M059J (cell line): ENCODE measurements around the gene ADA. TPM values are rescaled to one million over a fixed set of nuclear protein-coding genes. Genes with fewer than 3 reads are reported as not detected.

Experiments
- DNase-seq: peaks from one replicate; pipeline ENCODE4 v3.0.0-alpha.2; 2012; ENCODE audit warnings: low read depth
- total RNA-seq: library from RNA; depleted of rRNA; stranded (reverse); fragments of >200 nt; shearing (Covaris generic); gene quantifications from 2 replicates; pipeline ENCODE4 v1.2.3, GENCODE V29; 2014

ADA gene
- total RNA-seq, 1 experiment from 2014 or later: 9.6 TPM

DNA sequence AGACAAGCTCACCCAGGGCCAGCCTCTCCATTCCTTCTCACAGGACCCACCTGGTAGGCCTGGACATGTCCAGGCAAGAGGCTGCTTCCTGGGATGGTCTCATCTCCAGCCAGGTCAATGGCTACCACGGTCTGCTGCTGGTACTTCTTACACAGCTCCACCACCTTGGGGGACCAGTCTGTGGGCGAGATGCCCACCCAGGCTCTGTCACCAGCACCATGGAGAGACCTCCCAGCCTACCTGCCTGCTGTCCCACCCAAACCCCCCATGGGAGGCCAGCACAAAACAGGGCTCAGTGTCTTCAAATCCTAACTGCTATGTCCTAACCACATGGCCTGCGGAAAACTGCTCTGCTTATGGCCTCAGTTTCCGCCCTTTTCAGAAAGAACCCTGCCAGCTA is 27.3 kb downstream of the ADA start:
- DNase-seq: no peak

DNA sequence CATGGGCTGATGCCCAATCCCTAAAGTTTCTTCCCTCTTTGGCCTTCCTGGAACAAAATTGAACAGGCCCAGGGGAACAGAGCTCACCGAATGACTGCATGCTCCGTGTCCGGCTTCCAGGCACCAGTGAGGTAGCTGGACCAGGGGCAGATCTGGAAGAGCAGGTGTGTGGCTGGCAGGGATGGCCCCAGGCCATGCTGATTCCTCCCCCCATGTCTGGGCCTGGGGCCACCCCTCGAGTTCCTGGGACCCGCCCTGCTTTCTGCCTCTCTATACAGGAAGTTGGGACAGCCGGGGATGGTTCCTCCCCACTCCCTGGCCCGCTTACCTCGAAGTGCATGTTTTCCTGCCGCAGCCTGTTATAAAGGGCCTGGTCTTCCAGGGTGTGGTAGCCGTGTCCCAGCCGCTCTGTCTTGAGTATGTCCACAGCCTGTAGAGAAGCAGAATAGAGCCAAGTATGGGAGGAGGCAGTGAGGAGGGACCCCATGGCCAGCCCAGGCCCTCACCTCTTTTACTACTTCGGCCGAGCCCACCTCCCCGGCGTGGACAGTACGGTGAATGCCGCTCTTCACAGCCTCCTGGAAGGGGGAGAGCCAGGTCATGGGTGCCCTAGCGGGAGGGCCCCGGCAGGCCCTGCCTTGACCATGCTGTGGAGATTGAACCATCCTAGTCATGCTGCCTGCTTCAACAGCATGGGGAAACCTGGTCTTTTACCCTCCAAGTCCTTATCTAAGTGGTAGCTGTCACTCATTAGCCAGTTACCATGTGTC is 28.8 kb downstream of the ADA start:
- DNase-seq: no peak

DNA sequence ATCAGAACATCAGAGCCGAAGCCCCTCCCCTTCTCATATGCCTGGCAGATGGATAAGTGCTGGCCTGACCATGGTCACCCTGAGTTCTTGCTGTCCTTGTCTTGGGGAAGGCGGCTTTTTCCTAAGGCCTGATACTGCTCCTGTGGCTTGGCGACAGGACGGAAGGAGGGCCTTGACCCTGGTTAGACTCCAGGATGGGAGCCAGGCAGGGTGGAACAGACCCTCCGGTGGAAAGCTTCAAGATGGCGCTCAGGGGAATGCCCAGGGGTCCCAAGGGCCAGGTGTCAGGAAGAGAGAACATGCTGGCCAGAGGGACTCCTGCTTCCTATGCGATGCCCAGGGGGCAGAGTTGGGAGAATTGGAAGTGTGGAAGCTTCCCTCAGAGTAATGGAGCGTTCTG is 29.6 kb downstream of the ADA start:
- DNase-seq: no peak

DNA sequence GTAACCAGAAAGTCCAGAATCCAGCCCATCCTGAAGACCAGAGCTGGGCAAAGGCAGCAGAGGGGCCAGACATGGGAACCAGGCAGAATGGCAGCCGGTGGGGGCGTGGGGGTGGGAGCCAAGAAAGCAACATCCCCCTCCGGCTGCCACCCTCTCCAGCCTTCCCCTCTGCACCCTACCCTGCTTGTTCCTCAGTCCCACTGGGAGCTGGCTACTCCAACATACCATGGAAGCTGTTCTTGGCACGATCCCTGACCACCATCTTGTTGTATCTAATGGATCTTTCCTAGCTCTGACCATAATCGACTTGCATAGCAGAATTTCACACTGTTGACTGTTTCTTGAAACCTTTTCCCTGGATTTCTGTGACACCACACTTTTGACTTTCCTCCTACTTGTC is 30.2 kb downstream of the ADA start:
- DNase-seq: no peak

DNA sequence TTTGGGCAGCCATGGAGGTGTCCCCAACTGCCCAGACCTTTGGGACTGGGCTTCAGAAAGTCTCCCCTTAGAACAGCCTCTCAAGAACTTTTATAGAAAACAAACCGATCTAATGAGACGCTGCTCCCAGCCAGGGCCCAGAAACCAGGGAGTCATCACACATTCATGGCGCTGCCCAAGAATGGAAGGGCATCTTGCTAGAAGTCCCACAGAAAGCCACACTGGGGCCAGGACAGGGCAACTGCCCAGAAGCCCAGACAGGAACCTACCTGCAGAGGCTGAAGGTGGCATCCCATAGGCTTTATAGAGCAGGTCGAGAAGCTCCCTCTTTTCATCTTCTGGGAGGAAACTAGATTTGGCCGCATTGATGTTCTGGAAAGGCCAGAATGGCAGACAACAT is 31.5 kb downstream of the ADA start:
- DNase-seq: no peak

DNA sequence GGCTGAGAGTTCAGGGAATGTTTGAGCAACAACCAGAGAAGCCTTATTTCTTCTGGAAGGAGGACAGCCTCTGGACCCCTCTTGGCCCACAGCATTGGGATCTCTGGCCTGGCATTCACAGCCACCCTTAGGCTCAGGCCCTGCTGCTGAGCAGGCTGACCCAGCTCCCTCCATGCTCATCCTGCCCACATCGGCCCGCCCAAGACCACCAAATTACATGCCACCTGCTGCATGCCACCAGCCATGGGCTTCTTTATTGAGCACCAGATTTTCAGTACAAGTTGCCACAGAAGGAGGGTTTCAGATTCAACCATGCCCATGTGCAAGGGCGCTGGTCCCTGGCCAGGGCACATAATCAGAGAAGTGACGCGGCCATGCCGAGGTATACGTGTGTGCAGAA is 32.2 kb downstream of the ADA start:
- DNase-seq: no peak

DNA sequence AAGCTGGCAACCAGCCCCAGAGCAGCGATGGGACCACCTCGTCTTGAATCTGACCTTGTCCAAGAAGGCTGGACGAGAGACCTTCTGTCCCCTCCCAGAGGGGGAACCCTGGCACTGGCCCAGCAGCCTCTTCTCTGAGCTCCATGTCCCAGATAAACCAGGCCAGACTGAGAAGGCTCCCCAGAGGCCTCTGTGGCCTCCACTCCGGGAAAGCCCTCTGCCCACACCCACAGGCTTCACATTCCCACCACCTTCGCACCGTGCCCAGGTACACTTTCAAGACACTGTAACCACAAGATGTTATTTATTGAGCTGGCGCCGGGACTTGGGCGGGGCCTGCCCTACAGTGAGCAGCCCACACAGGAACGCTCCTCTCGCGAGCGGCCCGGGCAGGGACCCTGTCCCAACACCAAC is 33.2 kb downstream of the ADA start:
- DNase-seq: no peak

DNA sequence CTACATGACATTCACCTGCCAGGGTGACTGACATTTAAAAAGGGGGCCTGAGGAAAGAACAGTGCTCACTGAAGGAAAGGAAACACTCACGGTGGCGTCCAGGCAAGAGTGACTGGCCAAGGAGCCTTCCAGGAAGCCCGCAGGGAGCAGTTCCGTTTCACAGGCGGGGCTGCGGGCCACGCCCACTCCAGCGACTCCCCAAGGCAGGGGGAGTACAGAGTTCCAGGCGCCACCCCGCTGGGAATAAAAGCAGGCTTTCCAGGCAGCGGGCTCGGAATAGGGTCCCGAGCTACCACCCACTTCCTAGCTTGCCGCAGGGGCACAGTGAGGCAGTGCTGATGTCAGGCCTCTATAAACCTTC is 34.9 kb downstream of the ADA start:
- no peak for DNase-seq

DNA sequence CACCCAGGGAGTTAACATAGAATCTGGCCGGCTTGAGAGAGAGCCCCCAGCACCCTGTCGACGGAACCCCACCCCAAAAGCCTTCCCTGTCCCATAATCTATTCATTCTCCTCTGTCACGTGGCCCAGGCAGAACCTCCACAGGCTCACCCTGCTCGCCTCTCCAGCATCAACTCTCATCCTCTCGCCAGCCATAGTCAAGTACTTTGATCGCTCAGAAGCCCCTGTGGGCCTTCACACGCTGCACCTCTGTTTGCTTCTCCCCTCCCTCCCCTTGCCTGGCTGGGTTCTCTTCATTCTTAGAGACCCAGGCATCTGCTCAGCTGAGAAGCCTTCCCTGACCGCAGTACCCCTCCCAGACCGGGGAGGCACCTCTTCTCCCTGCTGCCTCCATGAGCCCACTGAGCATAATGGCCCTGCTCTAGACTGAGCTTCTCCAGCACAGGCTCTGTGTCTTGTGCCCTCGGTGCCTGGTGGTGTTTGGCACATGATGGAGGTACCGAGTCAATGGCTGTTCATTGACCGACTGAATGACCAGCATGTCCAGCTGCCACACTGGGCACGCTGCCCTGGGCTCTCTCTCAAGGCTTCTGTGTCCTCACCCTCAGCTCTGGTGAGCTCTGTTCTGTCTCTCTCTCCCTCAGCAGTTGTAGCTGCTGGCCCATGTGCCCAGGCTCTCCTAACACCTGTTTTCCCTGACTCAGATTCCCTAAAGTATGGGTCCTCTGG is 35.5 kb downstream of the ADA start:
- no peak for DNase-seq

DNA sequence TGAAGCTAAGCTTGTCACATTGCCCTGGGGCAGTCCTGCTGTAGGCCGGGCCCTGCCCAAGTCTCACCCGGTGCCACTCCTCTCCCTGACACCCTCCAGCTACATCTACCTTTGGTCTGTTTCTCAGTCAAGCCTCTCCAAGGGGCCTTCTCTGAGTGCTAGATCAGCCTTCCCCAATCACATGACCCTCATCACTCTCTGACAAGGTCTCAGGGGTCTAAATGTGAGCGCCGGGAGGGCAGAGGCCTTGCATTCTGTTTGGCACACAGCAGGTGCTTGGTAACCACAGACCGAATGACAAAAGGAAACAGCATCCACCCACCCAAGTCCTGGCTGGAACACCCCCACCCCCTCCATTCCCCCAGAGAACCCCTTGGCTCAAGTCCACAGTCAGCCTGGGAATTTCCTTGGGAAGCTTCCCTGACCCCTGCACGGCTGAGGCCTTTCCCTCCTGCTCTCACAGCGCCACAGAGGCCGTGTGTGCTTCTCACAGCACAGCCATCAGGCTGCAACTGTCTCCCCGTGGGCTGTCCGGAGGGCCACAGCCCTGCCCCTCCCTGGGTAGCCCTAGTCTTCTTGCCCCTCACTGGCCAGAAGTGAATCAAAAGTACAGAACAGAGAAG is 36.2 kb downstream of the ADA start:
- DNase-seq: no peak

DNA sequence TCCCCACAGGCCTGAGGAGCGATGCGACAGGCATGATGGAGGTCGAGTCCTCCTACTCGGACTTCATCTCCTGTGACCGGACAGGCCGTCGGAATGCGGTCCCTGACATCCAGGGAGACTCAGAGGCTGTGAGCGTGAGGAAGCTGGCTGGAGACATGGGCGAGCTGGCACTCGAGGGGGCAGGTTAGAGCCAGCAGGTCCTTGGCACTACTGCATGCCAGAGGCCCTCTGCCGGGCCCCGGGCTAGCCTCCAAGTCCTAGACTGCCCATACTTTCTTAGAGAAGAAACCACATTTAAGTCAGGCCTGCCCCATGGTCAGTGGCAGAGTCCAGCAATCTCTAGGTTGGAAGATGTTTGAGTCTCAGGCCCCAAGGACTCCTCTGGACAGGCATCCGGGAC is 37.0 kb downstream of the ADA start:
- DNase-seq: no peak

DNA sequence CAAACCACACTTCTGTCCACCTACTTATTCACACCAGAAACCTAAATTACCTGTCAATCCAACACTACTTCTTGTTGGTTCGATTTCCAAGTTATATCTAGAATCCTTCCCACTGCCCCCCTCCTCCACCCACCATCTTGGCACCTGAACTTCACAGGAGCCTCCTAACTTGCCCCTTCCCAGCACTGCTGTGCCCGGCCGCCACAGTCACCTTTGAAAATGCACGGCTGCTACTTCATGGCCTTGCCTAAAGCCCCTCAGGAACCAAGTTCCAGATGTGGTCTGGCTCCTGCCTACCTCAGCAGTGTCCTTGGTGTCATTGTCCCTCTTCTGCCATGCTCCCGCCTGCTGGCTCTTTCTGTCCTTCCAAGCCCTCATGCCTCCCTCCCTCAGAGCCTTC is 37.9 kb downstream of the ADA start:
- no peak for DNase-seq

DNA sequence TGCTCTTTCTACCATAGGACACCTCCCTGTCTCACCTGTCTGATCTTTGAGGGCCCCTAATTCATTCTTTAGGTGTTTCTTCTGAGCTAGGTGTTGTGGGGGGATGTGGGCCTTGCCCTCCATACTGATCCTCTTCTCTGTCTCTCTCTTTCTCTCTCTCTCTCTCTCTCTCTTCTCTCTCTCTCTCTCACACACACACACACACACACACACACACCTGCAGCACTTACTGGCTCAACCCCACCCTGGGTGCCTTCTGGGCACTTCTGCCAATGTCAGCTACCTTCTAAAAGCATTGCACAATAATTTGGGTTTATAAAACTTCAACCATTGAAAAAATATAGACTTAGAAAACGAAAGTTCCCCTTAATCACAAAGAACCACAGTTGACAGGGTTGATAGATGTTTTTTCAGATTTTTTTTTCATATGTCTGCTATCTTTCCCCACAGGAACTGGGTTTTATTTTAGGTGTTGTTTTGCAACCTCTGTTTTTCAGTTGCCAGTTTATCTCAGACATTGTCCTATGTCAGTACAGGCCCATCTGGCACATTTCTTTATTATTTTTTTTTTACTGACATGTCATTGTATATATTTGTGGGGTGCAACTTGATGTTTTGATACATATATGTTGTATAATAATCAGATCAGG is 41.1 kb downstream of the ADA start:
- no peak for DNase-seq

DNA sequence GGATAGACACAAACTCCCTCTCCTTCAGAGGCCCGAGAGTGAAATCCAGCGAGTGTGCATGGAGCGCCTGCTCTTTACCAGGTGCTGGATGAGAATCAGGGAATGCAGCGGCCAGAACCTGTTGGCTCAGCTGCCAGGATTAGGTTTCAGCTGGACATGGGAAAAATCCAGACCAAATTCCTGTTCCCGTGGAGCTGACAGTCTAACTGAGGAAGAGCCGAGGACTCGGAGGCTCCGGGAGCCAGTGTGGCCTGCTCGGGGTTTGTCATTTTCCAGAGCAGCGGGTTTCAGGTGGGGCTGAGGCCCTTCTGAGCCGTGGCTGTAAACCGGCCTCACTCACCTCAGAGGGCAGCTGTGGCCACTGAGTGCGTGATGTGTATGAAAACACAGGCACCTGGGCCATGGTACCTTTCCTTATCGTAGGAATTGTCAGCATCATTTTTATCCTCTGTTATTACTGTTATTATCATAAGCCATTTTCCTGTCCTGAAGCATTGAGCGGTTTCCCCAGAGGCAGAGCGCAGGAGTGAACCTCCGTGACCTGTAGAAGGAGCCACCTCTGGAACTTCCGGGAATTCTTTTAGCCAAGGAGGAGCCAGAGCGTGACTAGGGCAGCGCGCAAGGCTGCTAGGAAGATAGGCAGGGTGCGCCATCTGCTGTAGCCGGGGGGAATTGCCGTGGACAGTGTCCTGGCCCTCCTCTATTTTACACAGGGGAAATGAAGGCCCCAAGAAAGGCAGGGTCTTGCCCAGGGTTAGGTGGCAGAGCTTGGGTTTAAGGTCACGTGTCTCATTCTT is 41.8 kb downstream of the ADA start:
- peak; percentile 93 for DNase-seq

DNA sequence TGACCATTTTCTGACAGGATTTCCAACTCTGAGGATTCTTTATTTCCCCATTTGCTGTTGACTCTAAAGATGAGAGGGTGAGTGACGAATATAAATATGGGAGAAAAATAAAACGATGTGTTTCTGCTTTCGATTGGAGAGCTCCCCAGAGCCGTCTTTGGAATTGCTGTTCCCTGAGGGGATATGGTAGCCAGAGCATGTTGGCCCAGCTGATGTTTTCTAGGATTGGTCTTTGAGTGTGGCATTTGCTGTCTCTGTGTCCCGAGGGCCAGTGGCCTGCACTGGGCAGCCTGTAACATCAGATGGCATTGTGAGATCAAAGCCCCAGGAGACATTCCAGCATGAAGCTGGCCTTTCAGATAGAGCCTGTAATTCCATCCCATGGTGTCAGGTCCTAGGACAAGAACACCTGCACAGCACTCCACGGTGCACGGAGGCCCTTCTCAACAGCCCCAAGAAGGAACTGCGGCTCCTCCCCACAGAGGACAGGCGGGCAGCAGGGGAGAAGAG is 42.4 kb downstream of the ADA start:
- no peak for DNase-seq

DNA sequence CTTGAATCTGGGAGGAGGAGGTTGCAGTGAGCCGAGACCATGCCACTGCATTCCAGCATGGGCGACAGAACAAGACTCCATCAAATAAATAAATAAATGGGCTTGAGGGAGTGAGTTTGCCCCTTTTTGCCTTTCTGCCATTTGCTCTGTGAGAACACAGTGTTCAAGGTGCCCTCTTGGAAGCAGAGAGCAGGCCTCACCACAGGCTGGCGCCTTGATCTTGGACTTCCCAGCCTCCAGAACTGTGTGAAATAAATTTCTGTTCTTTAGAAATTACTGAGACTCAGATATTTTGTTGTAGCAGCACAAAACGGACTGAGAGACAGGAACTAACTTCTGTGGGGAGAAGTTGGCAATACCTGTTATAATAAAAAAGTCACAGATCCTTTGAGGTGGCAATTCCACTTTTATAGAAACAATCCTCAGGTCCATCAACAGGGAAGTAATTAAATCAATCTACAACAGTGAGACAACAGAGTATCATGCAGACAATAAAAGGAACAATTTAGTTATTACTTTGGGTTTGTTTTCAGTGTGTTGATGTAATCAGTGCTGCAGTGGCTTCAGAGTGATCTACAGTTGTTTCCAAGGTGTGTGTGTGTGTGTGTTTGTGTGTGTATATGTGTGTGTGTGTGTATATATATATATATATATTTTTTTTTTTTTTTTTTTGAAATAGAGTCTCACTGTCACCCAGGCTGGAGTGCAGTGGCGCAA is 44.6 kb downstream of the ADA start:
- no peak for DNase-seq

DNA sequence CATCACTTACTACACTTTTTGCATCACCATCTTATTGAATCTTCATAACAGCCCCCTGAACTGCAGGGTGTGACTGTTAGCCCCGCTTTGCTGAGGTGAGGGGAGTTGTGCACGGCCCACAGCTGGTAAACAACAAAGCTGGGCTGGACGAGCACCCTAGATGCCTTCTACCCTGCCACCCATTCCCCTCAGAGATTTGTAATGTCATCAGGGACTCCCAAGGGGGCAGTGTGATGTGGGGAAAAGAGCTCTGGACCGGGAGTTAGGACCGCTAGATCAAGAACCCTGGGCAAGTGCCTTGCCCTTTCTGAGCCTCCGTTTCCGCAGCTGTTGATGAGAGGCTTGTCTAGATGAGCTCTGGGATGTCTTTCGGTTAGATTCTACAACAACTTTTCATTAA is 48.2 kb downstream of the ADA start:
- no peak for DNase-seq

DNA sequence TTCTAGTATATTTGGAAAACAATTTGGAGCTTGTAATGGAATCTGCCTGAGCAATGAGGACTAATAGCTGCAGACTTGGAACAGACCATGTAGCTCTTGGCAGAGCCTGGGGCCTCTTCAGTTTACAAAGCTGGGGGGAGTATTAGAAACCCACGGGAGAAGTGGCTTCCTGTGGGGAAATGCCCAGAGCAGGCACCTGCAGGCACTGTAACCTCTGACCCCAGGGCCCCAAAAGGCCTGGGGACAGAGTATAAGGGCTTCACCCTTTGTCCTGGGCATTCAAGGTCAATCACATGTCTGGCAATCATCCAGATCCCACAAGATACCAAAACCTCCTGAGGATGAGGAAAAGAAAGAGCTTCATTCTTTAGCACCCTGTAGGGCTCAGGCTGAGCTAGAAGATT is 49.7 kb downstream of the ADA start:
- peak; percentile 61 for DNase-seq

DNA sequence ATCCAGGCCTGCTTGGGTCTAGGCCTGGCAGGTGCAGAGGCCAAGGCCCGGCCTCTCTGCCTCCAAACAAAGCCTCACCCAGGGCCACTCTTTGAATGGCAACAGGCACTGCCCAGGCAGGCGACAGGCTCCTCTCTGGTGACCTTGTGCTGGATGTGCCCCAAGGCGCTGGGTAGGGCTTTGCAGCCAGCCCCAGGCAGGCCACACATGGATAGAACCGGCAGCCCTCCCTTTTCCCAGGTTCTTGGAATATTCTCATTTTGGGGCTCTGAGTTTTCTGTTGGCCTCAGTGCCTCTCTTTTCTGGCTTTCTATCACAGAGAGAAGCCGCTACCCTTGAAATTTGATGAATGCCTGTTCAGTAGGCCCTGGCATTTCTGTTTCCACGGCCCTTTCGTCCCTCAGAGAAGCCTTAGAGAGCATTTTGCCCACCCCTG is 50.2 kb downstream of the ADA start:
- no peak for DNase-seq

DNA sequence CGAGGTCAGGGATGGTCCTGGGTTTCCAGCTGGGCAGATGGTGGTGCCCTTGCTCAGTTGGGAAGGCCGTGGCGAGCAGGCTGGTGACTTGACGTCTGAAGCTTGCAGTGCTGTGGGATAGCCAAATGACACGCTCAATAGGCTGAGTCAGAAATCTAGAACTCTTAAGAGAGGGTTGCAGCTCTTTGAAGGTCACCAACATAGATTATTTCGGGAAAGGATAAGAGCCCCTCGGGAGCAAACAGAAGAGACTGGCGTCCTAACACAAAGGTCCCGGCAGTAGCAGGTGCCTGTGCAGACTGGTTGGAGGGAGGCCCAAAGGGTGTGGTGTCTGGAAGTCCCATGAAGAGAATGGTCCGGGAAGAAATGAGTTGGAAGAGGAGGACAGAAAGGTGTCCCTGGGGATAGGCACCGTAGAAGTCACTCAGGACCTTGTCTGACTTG is 50.7 kb downstream of the ADA start:
- no peak for DNase-seq

DNA sequence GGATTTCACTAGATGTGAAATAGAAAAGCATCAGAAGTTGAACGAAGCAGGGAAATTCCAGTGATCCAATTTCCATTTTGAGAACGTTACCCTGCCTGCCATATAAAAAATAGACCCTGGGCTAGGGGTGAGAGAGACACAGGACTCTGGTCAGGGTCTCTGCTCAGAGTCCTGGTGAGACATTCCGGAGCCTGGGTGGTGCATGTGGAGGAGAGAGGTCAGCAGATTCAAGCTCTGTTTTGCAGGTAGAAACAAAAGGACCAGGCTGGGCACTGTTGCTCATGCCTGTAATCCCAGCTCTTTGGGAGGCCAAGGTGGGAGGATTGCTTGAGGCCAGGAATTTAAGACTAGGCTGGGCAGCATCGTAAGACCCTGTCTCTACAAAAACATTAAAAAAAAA is 51.2 kb downstream of the ADA start:
- DNase-seq: no peak
